ENCODE data around the gene EEF2. TPM values are rescaled to one million over a fixed set of nuclear protein-coding genes. Genes with fewer than 3 reads are reported as not detected.

Gene EEF2
- total RNA-seq, 1 donor from 2014 or later = 2,359 TPM

- Mint-ChIP-seq H3K27me3 (ENCODE audit: insufficient read depth) (peaks cover 31% of the 10 kb centered on the region), H3K4me3 (no peak within 1 kb of the TSS), H3K36me3 (ENCODE audit: low read depth) (no peaks in the 10 kb centered on the region), H3K4me1 (ENCODE audit: low read depth) (no peaks in the 10 kb centered on the region), H3K27ac (no peak within 1 kb of the TSS), H3K9me3 (no peaks in the 10 kb centered on the region)
- no peak for DNase-seq (ENCODE audit: low spot score)
- intact Hi-C loops (cut with micrococcal nuclease) = no loop called here
These were observed 52.1 kb downstream of the EEF2 start, which contains the start of gene NMRK2 for GRCh38 chr19:3932931-3933810. NMRK2 (plus strand) TSS chr19:3933069; CDS start chr19:3933672, 603 bp downstream.

GRCh38 chr19:3931041-3931440 is 54.2 kb downstream of the EEF2 start:
- Mint-ChIP-seq H3K27ac (no peak overlapping the region), H3K27me3 (ENCODE audit: insufficient read depth) (peaks cover 31% of the 10 kb centered on the region), H3K4me1 (ENCODE audit: low read depth) (no peaks in the 10 kb centered on the region), H3K4me3 (no peak overlapping the region), H3K9me3 (no peaks in the 10 kb centered on the region), H3K36me3 (ENCODE audit: low read depth) (no peaks in the 10 kb centered on the region)
- intact Hi-C loops (cut with micrococcal nuclease) = no loop called here
- DNase-seq (ENCODE audit: low spot score) = no peak

Other genes with a start within 250 kb of the EEF2 start
- gene APBA3, start 223.8 kb downstream of the EEF2 start, total RNA-seq = 45.4 and 48.9 TPM in 2 replicates
- gene MRPL54, start 222.8 kb downstream of the EEF2 start, total RNA-seq = 88.2 and 94.7 TPM in 2 replicates
- gene RAX2, start 213.2 kb downstream of the EEF2 start, total RNA-seq = not detected in 2 replicates
- gene MATK, start 199.1 kb downstream of the EEF2 start, total RNA-seq = 21.5 and 24.3 TPM in 2 replicates
- gene ZFR2, start 116.4 kb downstream of the EEF2 start, total RNA-seq = 0.39 TPM in 1 of 2 replicates, not detected in the other
- not detected in 2 replicates for gene ATCAY, start 104.8 kb downstream of the EEF2 start, total RNA-seq
- gene NMRK2, start 52.4 kb downstream of the EEF2 start, total RNA-seq = not detected in 2 replicates
- 47.2 and 47.3 TPM in 2 replicates for gene DAPK3, start 14.4 kb downstream of the EEF2 start, total RNA-seq
- 37.6 and 41.0 TPM in 2 replicates for gene PIAS4, start 22.3 kb upstream of the EEF2 start, total RNA-seq
- 37.1 and 41.3 TPM in 2 replicates for gene ZBTB7A, start 81.4 kb upstream of the EEF2 start, total RNA-seq
- 131 and 135 TPM in 2 replicates for gene MAP2K2, start 138.7 kb upstream of the EEF2 start, total RNA-seq
- 0.13 TPM in 1 of 2 replicates, not detected in the other for gene CREB3L3, start 168.2 kb upstream of the EEF2 start, total RNA-seq
- 42.6 and 46.4 TPM in 2 replicates for gene SIRT6, start 197.1 kb upstream of the EEF2 start, total RNA-seq
- 0.49 and 0.54 TPM in 2 replicates for gene ANKRD24, start 197.2 kb upstream of the EEF2 start, total RNA-seq
- gene EBI3, start 244.1 kb upstream of the EEF2 start, total RNA-seq = 43.3 and 49.7 TPM in 2 replicates

Measured in activated T-helper 1 cell treated with anti-CD3 and anti-CD28 coated beads, Interleukin-12 subunit alpha, Interleukin-12 subunit beta, Interleukin-2, Interleukin-4 antibody, amounts not matched to agents 30 ng/mL and 10 ng/mL and 1 ng/mL, durations not matched to agents 14 hours and 24 hours and 36 hours (primary cell).